Medulla oblongata (tissue), 1 donor: ENCODE data around the gene COLQ.

Experiments
- DNase-seq: peaks from one replicate; pipeline ENCODE4 v3.0.0-alpha.2; 2015; ENCODE audit errors: extremely low spot score

The COLQ gene

DNA sequence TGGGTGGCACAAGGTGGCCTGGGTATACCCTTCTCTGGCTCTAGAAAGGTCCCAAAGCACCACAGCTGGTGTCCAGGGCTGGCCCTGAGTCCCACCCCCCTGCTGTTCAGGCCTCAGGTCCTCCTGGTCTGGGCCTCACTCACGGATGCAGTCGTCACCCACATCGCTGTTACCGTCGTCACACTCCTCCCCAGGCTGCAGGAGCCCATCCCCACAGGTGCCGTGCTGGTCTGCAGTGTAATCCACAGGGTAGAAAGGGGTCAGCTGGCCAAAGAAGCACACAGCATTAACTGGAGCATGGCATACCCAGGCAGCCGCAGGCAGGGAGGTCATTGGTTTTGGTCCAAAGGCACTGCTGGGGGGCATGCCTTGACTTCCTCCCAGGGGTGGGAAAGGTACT, 65.8 kb downstream of the COLQ start:
- DNase-seq, result no peak

DNA sequence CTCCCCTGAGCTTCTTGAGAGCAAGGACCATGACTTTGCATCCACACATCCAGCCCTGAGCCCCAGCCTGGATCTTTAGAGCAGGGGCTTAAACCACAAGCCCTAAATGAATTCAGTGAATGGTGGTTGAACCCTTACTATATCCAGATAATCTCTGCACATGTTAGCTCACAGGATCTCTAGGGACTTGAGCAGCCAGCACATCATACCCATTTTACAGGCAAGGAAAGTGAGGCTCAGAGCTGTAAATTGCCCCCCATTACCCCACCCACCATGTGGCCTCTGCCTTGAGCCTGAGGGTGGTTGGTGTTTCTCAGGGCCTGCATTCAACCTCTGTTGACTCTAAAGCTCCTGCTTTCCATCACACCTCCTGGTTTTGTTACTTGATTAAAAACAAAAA, 66.5 kb downstream of the COLQ start:
- no peak for DNase-seq

DNA sequence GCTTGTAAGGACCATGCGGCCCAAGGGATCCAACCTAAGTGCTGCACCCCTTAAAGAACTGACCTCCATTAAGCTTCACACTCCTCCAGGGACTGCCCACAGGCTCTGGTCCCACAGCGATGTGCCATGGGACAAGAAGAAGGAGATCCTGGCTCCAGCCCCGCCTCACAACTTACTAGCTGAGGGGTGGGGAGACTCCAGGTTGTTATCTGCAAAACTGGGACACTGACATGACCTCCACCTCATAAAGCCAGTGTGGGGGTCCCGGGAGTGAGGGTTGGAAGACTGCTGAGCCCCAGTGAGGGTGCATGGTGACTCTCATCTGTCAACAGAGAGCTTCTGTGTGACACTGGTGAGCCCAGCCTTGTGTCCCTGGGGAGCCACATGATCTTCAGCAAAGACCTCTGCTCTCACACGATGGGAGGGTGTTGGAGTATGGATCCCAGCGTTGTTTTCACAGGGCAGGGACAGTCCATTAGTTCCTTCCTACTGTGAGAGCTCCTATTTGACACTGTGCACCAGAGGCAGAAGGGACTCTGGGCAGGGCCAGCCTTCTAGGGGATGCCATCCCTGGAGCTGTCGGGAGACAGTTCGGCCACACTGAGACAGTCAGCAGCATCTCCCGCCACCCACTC, 67.4 kb downstream of the COLQ start:
- no peak for DNase-seq

DNA sequence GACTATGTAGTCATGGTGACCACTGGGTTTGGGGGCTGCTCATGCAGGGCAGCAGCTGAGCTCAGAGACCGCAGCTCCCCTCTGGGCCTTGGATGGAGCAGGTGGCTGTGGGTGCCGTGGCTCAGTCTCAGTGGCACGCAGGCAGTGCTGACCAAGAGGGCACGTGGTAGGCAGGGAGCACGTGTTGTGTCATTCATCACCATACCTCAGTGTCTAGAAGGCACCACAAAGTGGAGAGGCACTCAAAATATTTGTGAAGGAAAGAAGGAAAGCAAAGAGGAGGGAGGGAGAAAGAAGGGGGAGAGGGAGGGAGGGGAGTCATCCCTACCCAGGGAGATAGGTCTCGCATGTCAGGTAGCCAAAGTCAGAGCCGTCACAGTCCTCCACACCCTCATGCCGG, 68.0 kb downstream of the COLQ start:
- DNase-seq, result no peak

DNA sequence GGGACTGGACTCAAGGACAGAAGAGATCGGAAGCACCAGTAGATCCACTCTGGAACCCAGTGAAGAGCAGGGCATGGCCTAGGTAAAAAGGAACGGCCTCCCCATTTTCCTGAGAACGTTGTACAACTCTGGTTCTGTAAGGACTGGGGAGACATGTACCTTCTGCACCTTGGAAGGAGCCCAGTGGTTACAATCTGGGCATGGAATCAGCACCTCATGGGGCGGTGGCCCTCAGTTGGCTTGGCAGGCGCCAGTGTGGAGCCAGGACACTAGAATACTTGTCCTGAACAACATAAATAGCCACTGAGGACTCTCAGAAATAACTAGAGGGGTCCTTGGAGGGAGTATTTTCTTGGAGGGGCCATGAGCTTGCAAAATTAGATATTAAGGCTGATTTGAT, 68.5 kb downstream of the COLQ start:
- DNase-seq, result no peak

DNA sequence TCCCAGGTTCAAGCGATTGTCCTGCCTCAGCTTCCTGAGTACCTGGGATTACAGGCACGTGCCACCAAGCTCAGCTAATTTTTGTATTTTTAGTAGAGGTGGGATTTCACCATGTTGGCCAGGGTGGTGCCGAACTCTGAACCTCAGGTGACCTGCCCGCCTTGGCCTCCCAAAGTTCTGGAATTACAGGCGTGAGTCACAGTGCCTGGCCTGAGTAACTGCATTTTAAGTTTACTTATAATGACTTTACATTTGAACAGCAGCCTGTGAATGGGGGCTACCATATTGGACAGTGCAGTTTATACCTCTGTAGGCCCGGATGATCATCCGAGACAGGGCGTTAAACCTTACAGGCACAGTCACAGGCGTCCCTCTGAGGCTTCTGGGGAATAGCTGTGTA, 69.3 kb downstream of the COLQ start:
- DNase-seq, result no peak

DNA sequence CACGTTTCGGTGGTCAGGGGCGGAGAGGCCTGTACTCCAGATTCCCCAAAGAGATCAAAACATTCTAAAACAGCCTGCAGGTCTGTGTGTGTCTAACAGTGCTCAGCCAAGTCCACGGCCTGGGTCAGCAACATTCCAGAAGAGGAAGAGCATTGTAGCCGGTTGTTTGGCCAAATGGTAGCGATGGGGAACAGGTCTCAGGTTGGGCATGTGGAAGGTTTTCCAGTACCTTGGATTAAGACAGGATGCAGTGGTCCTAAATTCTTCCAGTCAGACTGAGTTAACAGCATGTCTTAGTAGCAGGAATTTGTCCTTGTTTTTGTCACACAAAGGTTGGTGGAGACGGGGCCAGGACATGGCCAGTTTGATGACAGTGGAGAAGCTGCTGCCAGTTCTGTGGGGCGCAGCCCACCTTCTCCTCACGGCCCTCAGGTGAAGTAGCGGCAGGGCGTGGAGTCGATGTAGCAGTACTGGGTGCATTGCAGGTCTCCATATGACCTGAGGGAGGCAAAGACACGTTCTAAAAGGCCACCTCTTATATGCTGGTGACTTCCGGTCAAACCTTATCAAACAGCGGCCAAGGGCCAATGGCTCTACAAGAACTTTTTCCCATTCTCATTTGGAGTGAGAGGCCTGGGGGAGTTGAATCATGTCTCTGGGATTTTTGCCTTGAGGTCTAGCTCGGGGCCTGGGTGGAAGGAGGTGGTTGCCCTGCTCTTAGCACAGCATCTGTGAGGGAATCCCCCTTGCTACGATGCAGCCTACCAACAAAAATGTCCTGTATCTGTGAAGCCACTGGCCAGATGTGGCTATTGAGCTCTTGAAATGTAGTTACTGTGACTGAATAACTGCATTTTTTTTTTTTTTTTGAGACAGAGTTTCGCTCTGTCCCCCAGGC, 70.0 kb downstream of the COLQ start:
- DNase-seq, result no peak

DNA sequence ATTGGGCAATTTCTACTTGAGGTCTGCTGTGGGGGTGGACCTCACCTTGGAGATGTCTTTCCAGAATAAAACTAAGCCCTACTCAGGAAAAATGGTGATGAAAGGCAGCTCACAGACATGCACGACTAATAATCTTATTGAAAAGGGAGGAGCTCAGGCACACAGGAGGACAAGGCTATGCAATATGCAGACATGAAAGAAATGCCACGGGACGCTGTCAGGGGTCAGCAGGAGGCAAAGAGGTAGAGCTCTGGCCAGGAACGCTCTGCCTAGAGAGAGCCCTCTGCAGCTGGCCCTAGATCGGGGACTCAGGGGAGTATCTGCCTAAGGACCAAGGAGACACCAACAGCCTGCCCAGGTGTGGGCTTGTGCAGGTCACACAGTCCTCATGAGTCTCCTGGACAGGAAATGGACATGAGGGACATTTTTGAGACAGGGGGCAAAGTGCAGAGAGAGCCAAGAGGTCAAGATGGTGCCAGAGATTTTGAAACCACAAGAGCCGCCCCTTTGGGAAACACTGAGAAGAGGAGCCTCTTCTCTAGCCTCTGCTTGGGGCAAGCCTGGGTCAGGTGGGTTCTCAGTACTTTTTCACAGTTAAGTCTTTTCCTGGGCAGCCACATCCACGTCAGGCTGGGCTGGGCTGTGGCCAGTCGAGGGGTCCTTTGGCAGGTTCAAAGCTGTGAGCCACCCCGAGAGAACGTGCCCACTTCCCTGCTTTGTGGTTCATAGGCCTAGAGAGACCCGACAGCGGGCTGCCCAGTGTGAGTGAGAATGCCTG, 70.9 kb downstream of the COLQ start:
- no peak for DNase-seq

DNA sequence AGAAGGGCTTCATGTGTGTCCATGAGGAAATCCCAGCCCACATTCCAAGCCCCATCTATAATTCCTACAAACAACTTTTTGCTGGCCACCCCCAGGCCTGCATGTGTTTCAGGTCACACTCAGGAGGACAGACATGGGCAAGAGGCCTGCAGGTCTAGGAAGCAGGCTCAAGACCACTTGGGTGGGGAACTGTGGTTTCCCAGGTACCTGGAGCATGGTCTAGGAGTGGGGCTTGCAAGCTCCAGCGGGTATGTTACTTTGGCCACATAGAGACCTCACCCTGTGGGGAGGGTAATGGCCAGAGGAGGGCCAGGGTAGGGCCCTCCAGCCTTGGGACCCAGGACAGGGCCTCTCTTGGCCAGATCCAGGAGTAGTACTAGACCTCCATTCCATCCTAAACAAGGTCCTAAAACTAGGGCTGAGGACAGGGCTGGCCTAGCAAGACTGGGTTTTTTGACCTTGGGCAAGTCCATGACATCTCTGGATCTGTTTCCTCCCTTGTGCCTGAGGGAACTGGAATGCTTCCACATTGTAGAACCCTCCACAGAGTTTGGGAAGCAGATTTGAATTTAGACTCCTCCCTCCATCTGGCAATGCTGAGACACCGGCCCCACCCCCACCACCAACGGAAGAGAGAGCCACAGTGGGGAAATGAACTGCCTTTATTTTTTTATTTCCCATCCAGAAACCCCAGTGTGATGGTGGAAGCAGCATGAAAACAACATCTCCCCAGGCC, 71.8 kb downstream of the COLQ start:
- no peak for DNase-seq

DNA sequence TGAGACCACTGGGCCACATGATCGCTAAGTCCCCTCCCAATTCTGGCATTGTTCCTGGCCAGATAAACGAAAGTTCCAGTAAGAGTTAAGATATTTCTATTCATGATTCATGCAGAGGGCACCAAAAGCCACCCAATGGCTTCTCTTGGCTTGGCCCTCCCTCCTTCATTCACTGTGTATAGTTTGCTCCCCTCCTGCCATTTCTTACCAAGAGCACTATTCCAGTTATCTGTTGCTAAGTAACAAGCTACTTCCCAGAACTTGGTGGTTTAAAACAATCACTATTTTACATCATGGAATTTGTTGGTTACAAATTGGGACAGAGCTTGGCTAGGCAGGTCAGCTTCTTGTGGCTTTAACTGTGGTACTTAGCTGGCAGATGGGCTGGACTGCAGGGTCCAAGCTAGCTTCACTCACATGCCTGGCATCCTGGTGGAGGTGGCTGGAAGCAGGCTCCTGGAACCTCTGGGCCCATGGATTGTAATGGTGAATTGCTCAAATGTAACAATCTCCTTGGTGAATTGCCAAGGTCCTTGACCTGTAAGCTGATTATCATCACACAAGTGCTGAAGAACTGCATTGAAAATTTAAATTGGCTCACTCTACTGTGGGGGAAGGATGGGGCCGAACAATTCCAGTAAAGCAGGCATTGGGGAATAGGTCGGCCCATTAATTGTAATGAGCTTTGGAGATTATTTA, 77.5 kb downstream of the COLQ start:
- DNase-seq, result no peak

DNA sequence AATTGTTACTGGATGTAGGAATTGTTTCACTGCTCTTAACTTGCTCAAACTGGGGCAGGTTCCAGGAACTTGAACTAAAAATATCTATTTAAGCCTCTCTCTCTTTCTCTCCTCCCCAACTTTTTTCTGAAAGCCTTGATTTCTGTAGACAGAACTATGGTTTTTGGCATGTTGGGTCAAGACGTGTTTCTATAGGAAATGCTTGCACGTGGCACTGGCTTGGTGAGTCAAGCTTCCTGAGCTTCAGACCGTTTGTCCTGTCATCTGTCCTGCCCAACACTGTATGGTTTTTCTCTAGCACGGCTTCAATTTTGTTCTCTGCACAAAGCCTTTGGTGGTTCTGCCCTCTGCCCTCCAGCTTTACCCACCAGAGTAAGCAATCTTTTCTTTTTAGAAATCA, 80.6 kb downstream of the COLQ start:
- DNase-seq, result no peak

DNA sequence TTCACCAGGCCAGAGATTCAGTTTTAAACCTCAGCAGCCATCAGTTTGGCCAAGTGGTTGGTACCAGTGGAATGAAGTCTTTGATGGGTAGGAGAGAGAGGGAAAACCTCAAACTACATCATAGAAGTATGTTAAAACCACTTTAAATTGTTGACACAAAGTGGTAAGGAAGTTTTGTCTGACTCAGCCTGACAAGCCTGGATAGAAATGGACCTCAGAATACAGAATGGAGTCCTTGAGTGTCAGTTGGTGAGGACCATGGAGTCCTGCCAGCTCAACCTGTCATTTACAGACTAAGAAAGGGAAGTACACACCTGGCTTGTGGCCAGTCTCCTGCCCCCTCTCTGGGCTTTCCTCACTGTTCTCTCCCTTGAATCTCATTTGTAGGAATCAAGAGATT, 82.0 kb downstream of the COLQ start:
- DNase-seq, result no peak

DNA sequence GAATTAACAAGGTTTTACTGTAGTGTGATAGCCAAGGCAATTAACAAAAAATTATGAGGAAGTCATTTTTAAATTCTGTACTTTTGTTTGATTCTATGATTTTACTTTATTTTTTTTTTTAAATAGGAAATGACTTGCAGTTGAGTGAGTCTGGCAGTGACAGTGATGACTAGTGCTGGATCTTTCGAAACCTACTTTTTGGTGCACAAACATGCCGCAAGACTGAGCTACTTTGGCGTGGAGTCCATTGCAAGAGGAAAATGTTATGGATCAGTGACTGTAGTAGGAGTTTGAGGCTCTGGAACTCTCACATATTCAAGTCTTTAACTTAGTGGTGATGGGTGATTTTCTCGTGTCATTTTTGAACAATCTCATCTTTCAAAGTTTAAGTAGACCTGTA, 82.5 kb downstream of the COLQ start:
- no peak for DNase-seq

DNA sequence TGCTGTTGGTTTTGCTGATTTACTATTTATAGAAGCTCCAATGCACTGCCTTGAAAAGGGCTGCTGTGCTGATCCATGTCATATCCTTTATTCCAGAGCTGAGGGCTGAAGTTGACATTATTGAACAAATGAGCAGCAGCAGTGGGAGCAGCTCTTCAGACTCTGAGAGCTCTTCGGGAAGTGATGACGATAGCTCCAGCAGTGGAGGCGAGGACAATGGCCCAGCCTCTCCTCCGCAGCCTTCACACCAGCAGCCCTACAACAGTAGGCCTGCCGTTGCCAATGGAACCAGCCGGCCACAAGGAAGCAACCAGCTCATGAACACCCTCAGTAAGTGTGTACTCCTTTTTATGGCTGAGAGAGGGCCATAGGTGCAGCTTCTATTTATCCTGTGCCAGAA, 85.3 kb downstream of the COLQ start:
- peak; percentile 22 for DNase-seq

DNA sequence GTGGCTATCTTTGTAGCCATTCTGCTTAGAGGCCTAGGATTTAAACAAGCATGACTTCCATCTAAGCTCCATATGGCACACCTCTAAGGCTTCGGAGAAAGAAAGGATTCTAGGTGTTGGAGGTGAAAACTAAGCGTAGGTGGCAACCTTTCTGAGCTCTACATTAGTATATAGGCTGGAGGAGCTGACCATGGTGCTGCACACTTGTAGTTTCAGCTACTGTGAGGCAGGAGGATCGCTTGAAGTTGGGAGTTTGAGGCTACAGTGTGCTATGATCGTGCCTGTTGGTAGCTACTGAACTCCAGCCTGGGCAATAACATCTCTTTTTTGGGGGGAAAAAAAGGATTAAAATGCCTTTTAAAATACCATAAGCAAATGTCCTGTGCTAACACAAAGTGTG, 86.8 kb downstream of the COLQ start:
- DNase-seq, result no peak

DNA sequence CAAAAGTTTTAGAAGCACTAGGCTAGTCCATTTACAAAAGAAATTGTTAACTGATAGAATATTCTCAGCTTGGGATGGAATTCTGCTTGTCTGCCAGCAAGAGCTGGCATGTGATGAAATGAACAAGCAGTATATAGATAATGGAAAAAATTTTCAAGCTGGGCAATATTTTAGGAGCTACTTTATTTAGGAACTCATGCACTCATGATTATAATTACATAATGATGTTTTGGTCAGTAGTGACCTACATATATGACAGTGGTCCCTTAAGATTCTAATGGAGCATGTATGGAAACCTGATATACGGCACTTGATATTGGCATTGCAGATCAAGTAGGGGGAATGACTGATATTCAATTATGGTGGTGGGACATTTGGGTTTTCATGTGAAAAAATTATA, 88.0 kb downstream of the COLQ start:
- DNase-seq, result no peak

DNA sequence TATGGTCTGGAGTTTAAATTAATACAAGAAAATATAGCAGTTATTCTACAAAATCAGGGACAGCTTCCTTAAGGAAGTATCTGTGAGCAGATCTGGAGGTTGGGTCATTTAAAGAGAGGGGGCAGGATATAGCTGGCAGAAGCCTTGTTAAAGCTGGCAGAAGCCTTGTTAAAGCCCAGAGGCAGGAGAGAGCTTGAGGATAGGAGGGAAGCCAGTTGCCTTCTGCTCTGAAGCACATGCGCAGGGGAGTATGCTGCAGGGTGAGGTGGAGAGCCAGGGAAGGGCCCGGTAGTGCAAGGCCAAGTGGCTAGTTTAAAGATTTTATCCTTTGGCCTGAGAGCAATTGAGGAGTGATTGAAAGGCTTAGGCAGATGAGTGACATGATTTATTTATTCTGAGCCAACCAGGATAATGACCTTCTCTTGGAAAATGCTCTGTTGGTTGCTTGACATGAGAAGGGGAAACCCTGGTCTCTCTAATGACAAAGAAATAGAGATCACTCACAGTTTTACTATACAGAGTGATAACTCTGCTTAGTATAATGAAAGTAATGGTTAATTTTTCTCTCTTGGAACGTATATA, 90.2 kb downstream of the COLQ start:
- no peak for DNase-seq

DNA sequence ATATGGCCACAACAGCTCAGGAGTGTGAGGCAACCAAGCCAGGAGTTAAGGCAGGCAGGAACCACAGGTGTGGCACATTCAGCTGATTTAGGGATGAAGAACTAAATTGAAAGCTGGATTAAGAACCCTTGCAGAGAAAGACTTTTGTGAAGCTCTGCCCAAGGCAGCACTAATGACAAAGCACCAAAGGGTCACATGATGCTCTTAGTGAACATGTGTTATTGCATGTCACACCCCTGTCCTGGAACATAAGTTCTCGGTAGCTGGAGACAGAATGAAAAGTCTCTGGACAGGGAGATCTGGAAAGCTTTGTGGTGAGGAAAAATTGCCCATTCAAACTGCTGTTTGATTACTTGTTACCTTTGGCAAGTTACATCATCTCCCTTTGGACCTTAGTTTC, 90.9 kb downstream of the COLQ start:
- DNase-seq, result no peak

DNA sequence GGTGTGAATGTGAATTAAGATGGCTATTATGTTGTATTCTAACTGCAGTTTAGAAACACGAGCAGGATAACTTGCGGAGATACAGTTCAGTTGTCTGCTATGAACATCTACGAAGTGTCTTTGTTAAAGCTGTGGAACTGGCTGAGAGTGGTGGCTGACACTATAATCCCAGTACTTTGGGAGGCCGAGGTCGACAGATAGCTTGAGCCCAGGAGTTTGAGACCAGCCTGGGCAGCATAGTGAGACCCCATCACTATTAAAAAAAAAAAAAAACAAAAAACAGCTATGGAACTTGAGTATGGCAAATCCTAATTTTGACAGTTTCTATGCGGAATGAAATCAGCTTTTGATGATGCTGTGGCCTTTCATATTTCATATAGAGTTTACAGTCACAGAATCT, 92.4 kb downstream of the COLQ start:
- no peak for DNase-seq

DNA sequence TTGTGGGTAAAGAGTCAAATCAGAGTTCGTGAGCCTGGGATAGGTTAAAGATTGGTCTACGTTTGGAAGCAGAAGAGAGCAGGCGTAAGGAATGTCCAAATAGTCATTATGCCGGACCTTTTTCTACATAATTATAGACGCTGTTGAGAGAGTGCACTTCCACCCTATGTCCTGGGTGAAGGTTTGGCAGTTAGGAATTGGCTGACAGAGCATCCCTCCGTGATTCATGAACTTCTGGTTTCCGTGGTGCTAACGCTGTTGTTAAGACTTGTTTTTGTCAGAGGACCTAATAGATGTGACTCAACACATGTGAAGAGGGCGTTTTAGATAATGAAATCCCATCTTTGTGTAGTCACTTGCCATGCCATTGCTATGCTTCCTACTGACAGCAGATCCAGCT, 93.0 kb downstream of the COLQ start:
- DNase-seq, result no peak

DNA sequence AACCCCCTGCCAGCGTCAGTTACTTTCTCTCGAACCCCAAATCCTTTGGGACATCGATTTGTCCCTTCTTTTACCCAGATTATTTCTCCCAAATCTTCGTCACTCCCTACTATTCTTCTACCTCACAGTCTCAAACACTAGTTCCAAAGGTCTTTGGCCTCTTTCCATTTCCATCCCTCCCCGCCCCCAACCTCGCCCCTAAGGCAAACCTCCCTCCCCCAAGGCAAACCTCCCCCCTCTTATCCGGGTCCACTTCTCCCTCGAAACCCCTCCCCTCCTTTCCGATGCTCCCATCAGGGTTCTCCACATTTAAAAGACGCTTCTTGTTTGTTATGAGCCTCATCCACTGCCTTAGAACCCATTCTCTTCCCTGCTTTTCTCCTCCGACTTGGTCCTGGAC, 93.5 kb downstream of the COLQ start:
- DNase-seq, result peak; percentile 5
